Astrocyte (in vitro differentiated cells and primary cell): Measurements from ENCODE around the gene OSBPL5. TPM values are rescaled to one million over a fixed set of nuclear protein-coding genes. Genes with fewer than 3 reads are reported as not detected.

ENCODE experiments used
- DNase-seq: peaks from one replicate; pipeline ENCODE4 v3.0.0-alpha.2; 2010; ENCODE audit warnings: low read depth
- FAIRE-seq: peaks from 2 replicates; lab custom pipeline; 2011; peaks lifted over from hg19 to GRCh38; lab: Jason Lieb, UNC
- H2AFZ ChIP-seq: 2 replicates; pipeline ENCODE4 v1.6.0; 2012; ENCODE audit warnings: low read depth, low read length, inconsistent platforms
- H3K27ac ChIP-seq: 2 replicates; pipeline ENCODE4 v1.5.1; 2011; ENCODE audit warnings: low read depth, low read length, inconsistent platforms
- H3K27me3 ChIP-seq: 2 replicates; pipeline ENCODE4 v1.6.0; 2011; ENCODE audit warnings: low read length, inconsistent platforms; ENCODE audit not compliant: insufficient read depth
- H3K36me3 ChIP-seq: 2 replicates; pipeline ENCODE4 v1.5.1; 2011; ENCODE audit warnings: low read length, inconsistent platforms; ENCODE audit not compliant: insufficient read depth
- H3K4me1 ChIP-seq: 2 replicates; pipeline ENCODE4 v1.5.1; 2011; ENCODE audit warnings: low read length, inconsistent platforms; ENCODE audit not compliant: insufficient read depth
- H3K4me2 ChIP-seq: 2 replicates; pipeline ENCODE4 v1.6.0; 2012; ENCODE audit warnings: low read length, inconsistent platforms
- H3K4me3 ChIP-seq: 2 replicates; pipeline ENCODE4 v1.5.1; 2011; ENCODE audit warnings: low read depth, mild to moderate bottlenecking, low read length, inconsistent platforms; ENCODE audit not compliant: insufficient read depth
- H3K79me2 ChIP-seq: 2 replicates; pipeline ENCODE4 v1.6.0; 2012; ENCODE audit warnings: mild to moderate bottlenecking, low read length, inconsistent platforms; ENCODE audit not compliant: insufficient read depth
- H3K9ac ChIP-seq: 2 replicates; pipeline ENCODE4 v1.6.0; 2012; ENCODE audit warnings: mild to moderate bottlenecking, low read length, inconsistent platforms
- H3K9me3 ChIP-seq: 2 replicates; pipeline ENCODE4 v1.5.1; 2012; ENCODE audit warnings: low read depth, mild to moderate bottlenecking, low read length, inconsistent platforms; ENCODE audit not compliant: insufficient read depth
- H4K20me1 ChIP-seq: 2 replicates; pipeline ENCODE4 v1.6.0; 2012; ENCODE audit warnings: low read length, inconsistent platforms; ENCODE audit not compliant: insufficient read depth
- H3K27ac Mint-ChIP-seq: one replicate; pipeline ENCODE4 v1.8.0; 2021; ENCODE audit warnings: mild to moderate bottlenecking, mixed read lengths; ENCODE audit not compliant: unreplicated experiment
- H3K27me3 Mint-ChIP-seq: one replicate; pipeline ENCODE4 v1.8.0; 2021; ENCODE audit warnings: low read depth, mixed read lengths; ENCODE audit not compliant: unreplicated experiment
- H3K36me3 Mint-ChIP-seq: one replicate; pipeline ENCODE4 v1.8.0; 2021; ENCODE audit warnings: low read depth, mixed read lengths; ENCODE audit not compliant: unreplicated experiment
- H3K4me1 Mint-ChIP-seq: one replicate; pipeline ENCODE4 v1.8.0; 2021; ENCODE audit warnings: low read depth, mixed read lengths; ENCODE audit not compliant: unreplicated experiment
- H3K4me3 Mint-ChIP-seq: one replicate; pipeline ENCODE4 v1.8.0; 2021; ENCODE audit warnings: mild to moderate bottlenecking, moderate library complexity, mixed read lengths; ENCODE audit not compliant: unreplicated experiment
- H3K9me3 Mint-ChIP-seq: one replicate; pipeline ENCODE4 v1.8.0; 2021; ENCODE audit warnings: mild to moderate bottlenecking, mixed read lengths; ENCODE audit not compliant: unreplicated experiment
- CTCF ChIP-seq: IDR thresholded peaks from 2 replicates; pipeline ENCODE4 v1.5.1; 2011; ENCODE audit warnings: low read depth, mild to moderate bottlenecking, inconsistent platforms, low read length, moderate library complexity; ENCODE audit not compliant: insufficient read depth
- EZH2 ChIP-seq: IDR thresholded peaks from 2 replicates; pipeline ENCODE4 v1.6.1; 2012; ENCODE audit warnings: mild to moderate bottlenecking, low read length, inconsistent platforms; ENCODE audit not compliant: insufficient read depth
- total RNA-seq: library from RNA; stranded (reverse); gene quantifications from 2 replicates; pipeline ENCODE4 v1.2.1, GENCODE V29; 2021

OSBPL5 gene
- total RNA-seq, 1 donor from 2014 or later: 29.0 TPM

GRCh38 chr11:3167143-3168119 lies 2.3 kb upstream of the OSBPL5 start:
- Histone ChIP-seq H3K4me2 (no peak overlapping the region), H3K4me3 (no peak overlapping the region), H4K20me1 (peaks cover 21% of the 10 kb centered on the region), H3K27ac (no peak overlapping the region), H3K79me2 (peaks cover 23% of the 10 kb centered on the region), H3K36me3 (no peaks in the 10 kb centered on the region), H3K9ac (no peak overlapping the region), H2AFZ (no peak overlapping the region), H3K4me1 (peaks cover 31% of the 10 kb centered on the region), H3K27me3 (peaks cover 4% of the 10 kb centered on the region), H3K9me3 (no peaks in the 10 kb centered on the region)
- Mint-ChIP-seq H3K4me1 (peaks cover 19% of the 10 kb centered on the region), H3K27ac (no peak overlapping the region), H3K4me3 (no peak overlapping the region), H3K9me3 (no peaks in the 10 kb centered on the region), H3K27me3 (peaks cover 14% of the 10 kb centered on the region), H3K36me3 (no peaks in the 10 kb centered on the region)
- FAIRE-seq: no peak
- TF ChIP-seq CTCF (no peak), EZH2 (no peak)
- no peak for DNase-seq

GRCh38 chr11:3166268-3167142 lies 1.4 kb upstream of the OSBPL5 start:
- H3K4me3 ChIP-seq: no peak overlapping the region
- DNase-seq: no peak
- H3K9me3 ChIP-seq: no peaks in the 10 kb centered on the region
- peaks cover 31% of the 10 kb centered on the region for H3K4me1 ChIP-seq
- H3K27ac ChIP-seq: no peak overlapping the region
- FAIRE-seq: no peak
- Mint-ChIP-seq H3K36me3 (no peaks in the 10 kb centered on the region), H3K9me3 (no peaks in the 10 kb centered on the region), H3K4me3 (peak overlapping the region; percentile 87), H3K27ac (no peak overlapping the region), H3K27me3 (peaks cover 7% of the 10 kb centered on the region), H3K4me1 (peaks cover 19% of the 10 kb centered on the region)
- H2AFZ ChIP-seq: no peak overlapping the region
- no peaks in the 10 kb centered on the region for H3K27me3 ChIP-seq
- no peaks in the 10 kb centered on the region for H3K36me3 ChIP-seq
- no peak overlapping the region for H3K4me2 ChIP-seq
- no peak for TF ChIP-seq CTCF
- H3K79me2 ChIP-seq: peaks cover 33% of the 10 kb centered on the region
- H4K20me1 ChIP-seq: peaks cover 30% of the 10 kb centered on the region
- H3K9ac ChIP-seq: no peak overlapping the region
